Ramos (cell line): ENCODE data around the gene ANKK1.

Source experiments
- in situ Hi-C: fragments of 300-500 bp; cut with MboI; formaldehyde crosslinking; loops from one replicate; pipeline ENCODE4 v1.14.3; 2022; ENCODE audit warnings: low sequenced_read_pairs; ENCODE audit not compliant: unreplicated experiment

The ANKK1 gene, protein sequence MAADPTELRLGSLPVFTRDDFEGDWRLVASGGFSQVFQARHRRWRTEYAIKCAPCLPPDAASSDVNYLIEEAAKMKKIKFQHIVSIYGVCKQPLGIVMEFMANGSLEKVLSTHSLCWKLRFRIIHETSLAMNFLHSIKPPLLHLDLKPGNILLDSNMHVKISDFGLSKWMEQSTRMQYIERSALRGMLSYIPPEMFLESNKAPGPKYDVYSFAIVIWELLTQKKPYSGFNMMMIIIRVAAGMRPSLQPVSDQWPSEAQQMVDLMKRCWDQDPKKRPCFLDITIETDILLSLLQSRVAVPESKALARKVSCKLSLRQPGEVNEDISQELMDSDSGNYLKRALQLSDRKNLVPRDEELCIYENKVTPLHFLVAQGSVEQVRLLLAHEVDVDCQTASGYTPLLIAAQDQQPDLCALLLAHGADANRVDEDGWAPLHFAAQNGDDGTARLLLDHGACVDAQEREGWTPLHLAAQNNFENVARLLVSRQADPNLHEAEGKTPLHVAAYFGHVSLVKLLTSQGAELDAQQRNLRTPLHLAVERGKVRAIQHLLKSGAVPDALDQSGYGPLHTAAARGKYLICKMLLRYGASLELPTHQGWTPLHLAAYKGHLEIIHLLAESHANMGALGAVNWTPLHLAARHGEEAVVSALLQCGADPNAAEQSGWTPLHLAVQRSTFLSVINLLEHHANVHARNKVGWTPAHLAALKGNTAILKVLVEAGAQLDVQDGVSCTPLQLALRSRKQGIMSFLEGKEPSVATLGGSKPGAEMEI

DNA sequence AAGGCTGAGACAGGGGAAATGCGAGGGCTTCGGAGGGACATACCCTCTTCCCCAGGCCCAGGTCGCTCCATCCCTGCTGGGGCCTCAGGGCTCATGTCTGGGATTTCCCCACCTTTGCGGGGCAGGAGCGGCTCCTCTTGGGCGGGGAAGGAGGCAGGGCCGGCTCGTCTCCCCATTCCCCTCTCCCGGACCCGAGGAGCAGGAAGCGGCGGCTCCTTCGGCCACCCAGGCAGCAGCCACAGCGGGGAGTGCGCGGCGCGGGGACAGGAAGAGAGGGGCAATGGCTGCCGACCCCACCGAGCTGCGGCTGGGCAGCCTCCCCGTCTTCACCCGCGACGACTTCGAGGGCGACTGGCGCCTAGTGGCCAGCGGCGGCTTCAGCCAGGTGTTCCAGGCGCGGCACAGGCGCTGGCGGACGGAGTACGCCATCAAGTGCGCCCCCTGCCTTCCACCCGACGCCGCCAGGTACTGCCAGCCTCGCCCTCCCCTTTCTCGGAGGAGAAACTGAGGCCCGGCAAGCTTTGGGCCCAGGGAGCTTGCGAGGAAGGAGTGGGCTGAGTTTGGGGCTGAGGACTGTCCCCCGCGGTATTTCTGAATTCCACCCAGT, at the start of gene ANKK1:
TSS of gene ANKK1 (plus strand) at position 175 of the 607 bp plus-strand sequence. CDS start at position 281, 106 bp downstream.
- in situ Hi-C loops: no loop called here

DNA sequence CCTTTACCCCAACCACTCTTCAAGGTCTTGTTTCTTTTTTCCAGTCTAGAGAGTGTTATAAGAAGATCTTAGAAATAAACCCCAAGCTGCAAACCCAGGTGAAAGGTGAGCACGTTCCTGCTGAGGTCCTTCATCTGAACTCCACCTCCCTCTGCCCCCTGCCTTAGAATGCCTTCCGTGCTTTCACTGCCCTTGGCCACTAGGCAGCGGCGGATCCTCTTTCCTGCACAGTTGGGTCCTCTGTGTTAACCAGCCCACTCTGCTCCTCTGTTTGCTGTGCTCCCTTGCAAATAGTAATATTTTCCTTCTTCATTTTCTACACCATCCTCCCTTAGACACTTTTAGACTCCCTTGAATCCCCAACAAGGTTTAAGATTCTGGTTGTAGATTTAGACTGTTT, 48.8 kb upstream of the ANKK1 start:
- in situ Hi-C loops: no loop called here

DNA sequence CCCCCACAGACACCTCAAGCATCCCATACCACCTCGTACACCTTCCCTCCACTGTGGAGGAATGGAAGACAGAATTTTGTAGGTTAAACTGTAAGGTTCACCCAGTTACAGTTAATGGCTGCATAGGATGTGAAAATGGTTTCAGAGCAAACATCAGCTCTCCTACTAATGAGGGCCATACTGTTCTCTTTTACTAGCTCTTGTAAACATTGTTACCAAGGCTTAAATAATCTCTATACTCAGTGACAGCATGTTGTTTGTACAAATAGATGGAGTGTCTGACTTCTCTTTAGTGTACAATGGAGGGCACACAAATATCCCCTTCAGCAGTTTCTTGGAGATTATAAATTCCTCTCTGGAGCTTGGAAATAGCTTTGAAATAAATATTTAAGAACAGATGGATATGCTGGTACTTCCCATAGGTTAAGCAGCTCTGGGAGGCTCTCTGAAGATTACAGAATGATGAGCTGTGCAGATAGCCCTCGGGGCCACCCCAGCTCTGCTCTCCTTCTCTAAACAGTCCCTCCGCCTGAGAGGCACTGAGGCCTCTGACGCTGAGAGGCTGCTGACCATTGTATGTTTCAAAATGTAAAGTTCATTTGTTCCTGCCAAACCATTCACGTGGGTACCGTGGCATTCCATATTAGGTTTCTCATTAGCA, 47.5 kb upstream of the ANKK1 start:
- in situ Hi-C loops: no loop called here

DNA sequence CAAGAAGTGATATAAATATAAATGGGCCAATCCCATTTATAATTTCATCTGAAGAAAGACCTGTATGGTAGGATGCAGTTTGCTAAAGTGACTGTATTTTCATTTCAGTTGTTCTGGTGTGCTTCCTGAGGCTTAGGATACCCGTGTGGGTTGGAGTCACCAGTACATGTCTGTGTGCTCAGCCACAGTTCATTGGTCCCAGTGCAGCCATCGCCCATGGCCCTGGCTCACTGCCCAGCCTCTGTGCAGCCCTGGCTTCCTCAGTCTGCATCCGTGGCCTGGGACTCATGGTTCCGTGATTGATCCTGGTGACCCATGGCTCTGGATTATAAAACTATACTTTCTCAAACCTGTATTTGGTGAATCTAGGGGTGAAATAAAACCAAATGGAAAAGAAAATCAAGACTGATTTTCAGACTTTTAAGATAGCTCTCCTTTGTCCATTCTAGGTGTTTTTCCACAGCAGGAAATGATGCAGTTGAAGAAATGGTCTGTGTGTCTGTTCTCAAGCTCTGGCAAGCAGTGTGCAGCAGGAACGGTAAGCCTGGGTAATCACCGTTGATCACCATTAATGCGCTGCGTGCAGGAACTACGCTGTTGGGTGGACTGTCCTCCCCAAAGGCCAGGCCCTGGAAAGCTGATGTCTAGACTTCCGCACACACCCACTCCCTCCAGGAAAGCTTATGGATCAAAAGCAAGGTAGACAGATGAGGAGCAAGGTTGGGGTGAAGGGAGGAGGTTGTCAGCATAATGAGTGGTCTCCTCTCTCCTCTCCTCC, 46.0 kb upstream of the ANKK1 start:
- in situ Hi-C loops: no loop called here

DNA sequence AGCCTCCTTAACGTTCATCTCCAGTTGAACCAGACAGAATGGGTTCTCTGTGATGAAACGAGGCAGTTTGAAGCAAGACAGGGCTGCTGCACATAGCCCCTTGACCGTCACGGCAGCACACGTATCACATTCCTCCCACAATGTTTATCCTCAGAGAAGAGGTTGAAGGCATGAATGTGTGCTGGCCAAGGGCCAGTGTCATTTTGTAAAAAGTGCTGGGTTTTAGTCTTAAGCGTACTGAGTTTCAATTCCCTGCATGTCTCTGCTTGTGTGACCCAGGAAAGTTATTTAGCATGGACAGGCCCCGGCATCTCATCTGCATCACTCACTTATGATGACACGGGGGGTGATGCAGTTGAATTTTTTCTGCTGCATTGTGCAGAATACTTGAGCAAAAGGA, 41.6 kb upstream of the ANKK1 start:
- in situ Hi-C loops: no loop called here

DNA sequence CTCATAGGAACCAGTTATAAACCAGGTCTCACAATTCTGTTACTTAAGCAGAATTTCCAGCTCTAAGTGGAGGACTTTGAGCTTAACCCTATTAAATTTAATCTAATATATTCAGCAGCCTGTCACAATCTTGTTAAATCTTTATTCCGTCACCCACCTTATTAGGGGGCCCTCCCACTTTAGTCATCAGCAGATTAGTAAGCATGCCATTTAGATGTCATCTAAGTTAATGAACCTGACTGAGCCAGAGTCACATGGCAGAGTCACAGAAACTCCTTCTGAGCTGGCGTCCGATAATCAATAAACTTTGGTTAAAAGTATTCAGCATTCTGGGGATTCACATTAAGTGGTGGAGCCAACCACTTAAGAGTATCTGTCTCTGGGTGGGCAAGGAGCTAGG, 38.1 kb upstream of the ANKK1 start:
- in situ Hi-C loops: no loop called here

DNA sequence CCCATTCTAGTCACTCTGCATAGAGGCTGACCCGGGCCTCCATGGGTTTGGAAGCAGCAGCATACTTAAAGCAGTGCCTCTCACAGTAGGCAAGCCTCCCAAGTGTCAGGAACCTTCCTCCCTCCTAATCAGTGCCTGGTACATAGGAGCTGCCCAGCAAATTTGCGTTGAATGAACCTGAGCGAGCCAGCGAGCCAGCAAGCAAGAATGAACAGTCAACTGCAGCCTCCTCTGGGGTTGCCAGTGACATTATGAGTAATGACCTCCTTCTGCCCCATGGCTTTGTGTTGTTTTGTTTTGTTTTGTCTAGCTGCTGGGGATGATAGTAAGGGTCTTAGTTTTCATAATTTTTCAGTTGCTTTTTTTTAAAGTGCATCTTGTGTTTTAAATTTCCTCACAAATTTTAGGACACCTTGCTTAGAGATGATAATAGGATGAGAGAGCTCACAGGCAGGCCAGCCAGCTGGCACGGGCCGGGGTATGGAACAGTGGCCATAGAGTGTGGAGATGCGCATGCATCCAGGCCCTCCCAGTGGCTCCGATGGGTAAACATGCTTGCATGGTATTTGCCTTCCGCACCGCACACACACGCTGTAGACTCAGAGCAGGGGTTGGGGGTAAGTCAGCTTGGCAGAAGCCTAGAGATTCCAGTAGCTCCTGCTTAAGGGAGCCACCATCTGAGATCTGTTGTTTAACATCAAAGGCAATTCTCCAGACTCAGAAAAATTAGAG, 37.1 kb upstream of the ANKK1 start:
- in situ Hi-C loops: no loop called here

DNA sequence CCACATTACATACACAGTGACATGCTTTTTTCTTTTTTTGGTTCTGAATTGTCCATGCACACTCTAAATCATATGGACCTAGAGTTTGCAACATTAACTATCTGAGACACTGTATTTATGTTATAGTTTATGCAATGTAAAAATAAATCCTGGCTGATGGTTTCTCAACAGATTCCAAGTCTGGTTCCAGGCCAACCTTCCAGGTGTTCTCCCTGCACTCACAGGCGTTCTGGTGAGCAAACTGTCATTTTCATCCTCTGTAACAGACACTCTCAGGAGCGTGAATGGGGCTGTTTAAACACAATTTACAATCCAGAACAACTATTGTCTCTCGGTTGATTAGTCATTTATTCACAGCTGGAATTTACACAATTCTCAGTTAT, 36.5 kb upstream of the ANKK1 start:
- in situ Hi-C loops: no loop called here

DNA sequence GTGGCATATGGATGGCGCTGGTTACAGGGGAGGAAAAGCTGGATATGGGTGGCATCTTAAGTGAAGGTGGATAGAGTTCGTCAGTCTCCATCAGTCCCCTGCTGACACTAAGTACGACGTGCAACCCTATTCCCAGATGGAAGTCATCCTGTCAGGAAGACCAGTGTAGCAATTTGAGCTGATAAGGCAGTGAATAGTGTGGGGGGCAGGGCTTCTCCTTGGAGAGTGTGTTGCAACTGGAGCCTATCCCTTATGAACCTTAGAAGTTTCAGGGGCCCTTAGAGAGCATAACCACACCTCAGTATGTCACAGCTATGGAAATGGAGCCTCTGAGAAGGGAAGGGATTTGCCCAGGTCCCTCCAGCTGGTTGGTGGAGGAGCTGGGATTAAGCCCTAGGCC, 36.1 kb upstream of the ANKK1 start:
- in situ Hi-C loops: no loop called here

DNA sequence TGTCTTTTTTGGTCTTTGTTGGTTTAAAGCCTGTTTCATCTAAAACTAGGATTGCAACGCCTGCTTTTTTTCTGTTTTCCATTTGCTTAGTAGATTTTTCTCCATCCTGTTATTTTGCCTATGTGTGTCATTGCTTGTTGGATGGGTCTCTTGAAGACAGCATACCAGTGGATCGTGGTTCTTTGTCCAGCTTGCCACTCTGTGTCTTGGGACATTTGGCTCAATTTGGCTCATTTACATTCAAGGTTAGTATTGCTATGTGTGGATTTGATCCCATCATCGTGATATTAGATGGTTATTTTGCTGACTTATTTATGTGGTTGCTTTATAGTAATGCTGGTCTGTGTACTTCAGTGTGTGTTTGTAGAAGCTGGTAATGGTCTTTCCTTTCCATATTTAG, 31.4 kb upstream of the ANKK1 start:
- in situ Hi-C loops: no loop called here

DNA sequence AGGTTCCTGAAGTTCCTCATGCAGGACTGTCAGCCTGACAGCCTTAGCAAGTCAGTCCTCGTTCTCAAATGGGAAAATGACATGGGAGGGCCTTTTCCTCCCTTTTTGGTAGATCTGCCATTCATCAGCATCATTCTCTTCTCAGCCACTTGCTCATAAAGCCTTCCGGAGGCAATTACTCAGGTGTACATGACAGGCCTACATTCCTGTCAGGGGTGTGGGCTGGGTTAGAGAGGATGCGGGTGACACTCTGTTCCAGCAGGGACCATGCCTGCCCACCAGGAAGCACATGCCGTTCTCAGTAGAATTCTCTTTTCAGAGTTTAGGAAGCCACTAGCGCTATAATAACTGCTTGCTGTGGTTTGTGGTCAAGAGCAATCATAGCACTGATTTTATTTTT, 24.2 kb upstream of the ANKK1 start:
- in situ Hi-C loops: no loop called here

DNA sequence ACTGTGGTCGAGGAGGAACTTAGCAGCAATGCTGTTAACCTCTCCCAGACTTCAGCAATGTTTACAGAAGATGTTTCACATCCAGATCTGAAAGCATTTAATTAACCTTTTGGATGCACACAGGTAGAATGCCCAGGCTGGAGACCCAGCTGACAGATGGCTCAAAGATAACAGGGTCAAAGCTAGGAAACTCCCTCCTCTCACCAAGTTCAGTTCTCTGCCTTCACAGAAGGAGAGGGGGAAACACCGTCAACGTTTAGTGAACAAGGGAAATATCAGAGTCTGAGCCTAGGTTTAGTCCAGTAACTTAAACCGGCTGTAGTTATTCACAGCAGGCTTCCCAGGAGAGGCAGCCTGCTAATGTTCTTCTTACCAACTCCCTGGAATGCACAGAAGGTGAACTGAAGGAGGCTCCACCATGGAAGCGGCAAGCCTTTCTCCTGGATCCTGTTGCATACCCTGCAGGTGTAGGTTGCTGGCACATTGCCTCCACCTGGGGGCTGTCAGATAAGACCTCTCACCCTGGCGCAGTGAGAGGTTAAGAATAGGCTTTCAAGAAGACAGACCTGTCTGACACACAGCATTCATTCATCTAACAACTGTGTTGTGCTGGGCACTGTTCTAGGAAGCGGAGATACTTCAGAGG, 23.5 kb upstream of the ANKK1 start:
- in situ Hi-C loops: no loop called here

DNA sequence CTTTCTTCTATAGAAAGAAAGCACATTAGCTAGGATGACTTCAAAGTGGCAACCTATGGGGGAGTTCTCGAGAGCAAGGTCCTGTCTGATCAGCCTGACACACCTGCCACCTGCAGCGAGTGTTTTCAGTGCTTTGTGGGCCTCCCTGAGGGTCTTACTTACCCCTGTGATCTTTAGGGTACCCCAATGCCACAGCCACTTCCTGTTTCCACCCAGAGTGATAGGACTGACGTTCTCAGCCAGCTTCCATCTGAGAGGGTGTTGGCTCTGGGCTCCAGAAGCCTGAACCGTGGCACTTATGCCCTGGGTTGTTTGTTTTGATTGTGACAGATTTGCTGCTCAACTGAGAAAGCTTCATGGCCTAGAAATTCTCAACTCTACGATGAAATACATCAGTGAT, 21.7 kb upstream of the ANKK1 start:
- in situ Hi-C loops: no loop called here

DNA sequence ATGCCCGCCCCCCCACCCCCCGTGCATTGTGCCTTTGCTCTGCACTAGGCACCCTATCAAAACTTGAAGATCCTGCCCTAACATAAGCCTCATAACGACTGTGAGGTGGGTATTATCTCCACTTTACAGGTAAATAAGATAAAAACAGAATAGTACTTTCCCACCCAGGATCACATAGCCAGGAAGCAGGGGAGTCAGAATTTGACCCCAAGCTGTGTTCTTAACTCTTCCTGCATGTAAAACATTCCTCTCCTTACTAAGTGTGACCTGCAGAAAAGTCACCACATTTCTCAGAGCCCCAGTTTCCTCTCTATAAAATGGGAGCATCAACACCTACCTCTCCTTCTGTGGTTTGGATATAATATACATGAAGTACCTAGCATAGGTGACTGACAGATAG, 18.2 kb upstream of the ANKK1 start:
- in situ Hi-C loops: no loop called here

DNA sequence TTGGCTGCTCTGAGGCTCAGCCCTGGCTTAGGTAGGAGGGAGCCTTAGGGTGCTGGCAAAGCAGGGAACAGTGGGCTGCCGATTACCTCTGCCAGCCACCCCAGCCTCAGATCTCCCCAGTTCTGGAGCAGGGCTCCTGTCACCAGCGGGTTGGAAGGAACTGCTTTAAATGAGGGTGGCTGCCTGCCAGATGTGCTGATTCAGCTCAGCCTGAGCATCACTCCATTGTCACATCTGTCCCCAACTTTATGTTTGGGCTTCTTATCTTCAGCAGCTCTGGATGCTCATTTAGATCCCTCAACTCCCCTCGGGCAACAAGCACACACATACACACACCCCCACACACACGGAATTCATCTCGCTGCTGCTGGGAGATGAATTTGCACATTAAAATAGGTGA, 16.9 kb upstream of the ANKK1 start:
- in situ Hi-C loops: no loop called here

DNA sequence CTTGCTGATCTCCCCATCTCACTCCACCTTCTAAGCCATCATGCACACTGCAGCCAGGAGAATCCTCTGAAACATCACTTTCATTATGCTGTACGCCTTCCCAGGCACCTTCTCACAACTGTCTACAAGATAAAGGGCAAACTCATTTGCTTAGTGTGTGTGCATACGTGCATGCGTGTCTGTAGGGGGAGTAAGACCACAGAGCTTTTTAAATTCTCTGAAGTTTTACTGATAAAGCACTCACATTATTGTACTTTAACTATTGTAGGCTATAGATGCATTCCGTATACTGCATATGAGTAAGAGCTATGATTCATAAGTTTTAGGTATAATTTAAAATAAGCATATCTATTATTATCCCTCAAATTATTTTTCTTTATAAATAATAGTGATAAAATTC, 15.3 kb upstream of the ANKK1 start:
- in situ Hi-C loops: no loop called here

DNA sequence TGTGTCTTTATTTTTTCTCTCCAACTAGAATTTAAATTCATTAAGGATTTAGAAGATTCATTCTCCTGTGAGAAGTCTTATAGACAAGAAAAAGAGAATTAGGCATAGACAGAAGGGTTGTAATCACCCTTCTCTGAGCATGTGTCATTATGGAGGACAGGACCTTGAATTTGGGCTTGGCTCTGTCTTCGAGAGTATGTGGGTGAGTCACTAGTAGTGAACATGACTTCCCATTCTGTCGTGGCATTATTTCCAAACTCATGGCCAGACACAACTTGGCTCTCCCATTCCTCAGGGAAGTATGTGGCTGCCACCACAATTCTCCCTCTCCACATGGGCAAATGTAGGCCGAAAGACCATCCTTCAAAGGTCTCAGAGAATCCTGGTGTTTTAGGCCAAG, 14.3 kb upstream of the ANKK1 start:
- in situ Hi-C loops: no loop called here

DNA sequence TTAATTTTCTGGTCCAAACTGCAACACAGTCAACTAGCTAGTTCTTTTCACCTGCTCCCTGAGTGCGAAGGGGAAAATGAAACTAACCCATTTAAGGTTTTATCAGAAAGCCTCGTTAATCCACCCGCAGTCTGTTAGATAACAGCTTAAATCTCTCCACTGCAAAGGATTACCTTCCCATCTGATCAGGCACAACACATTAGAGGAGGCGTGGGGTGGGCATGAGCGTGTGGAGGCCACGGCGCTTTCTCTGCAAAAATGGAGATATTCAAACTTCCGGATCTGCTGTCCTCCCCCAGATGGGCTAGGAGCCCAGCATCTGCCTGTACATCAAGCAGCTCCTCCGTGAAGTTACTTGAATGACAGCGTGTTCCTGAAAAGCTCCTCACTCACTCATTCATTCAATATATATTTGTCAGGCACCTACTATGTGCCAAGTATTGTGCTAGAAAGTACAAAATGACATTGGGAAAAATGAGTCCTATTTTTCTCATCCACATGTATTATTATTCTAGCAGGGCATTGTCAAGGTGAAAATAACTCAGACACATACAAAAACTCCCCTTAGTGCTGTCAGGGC, 13.5 kb upstream of the ANKK1 start:
- in situ Hi-C loops: no loop called here

DNA sequence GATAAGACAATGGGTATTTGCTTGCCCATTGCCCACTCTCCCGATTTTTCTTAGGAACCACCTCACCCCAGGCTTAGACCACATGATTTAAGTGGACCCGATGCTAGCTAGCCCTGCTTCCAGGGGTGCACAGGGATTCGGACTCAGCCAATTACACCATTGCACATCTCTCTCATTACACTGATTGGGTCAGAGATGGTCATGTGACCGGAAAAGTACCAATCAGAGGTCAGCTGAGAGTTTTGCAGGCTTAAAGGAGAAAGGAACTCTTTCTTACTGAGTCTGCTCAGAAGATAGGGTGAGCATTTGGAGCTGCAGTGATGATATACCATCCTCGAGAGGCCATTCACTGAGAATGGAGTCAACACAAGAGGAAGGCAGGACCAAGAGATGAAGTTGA, 12.2 kb upstream of the ANKK1 start:
- in situ Hi-C loops: no loop called here
